HL-60/S4 treated with retinoic acid at 250 ng/mL for 4 days and 3 days (cell line): Measurements from ENCODE around the gene TEDC2.
"Not testable (repeated sequence)": the region's sequence is repeated elsewhere in the genome, so short reads cannot be mapped to it uniquely, and the experiment has no call there.

Experiments used
- in situ Hi-C: fragments of 300-500 bp; cut with MboI; formaldehyde crosslinking; loops from 2 replicates; pipeline ENCODE4 v1.7.0; 2022; ENCODE audit warnings: low sequenced_read_pairs

TEDC2 gene

GRCh38 chr16:2459647-2460390 lies at the start of gene TEDC2:
Gene TEDC2 (plus strand): TSS chr16:2460109. CDS start chr16:2460145, 36 bp downstream.
- in situ Hi-C loops, result no loop called here

- in situ Hi-C loops, result no loop called here
Observed at GRCh38 chr16:2415085-2415484, 44.8 kb upstream of the TEDC2 start.

- in situ Hi-C loops, result loop anchor here (10.0 kb wide), 1 partner anchor 65 kb away; no protein-coding TSS in a partner anchor
Observed at GRCh38 chr16:2420035-2420434, 39.9 kb upstream of the TEDC2 start.

- in situ Hi-C loops, result loop anchor here (10.0 kb wide), 1 partner anchor 63 kb away; no protein-coding TSS in a partner anchor
Observed at GRCh38 chr16:2422123-2422867, 37.6 kb upstream of the TEDC2 start.

- in situ Hi-C loops, result loop anchor here (10.0 kb wide), 1 partner anchor 60 kb away; no protein-coding TSS in a partner anchor
Observed at GRCh38 chr16:2424061-2425007, 35.6 kb upstream of the TEDC2 start.

GRCh38 chr16:2425008-2425518 lies 34.8 kb upstream of the TEDC2 start:
- in situ Hi-C loops, result loop anchor here (10.0 kb wide), 1 partner anchor 60 kb away; no protein-coding TSS in a partner anchor

- in situ Hi-C loops, result loop anchor here (10.0 kb wide), 1 partner anchor 59 kb away; no protein-coding TSS in a partner anchor
Observed at GRCh38 chr16:2425825-2426430, 34.0 kb upstream of the TEDC2 start.

GRCh38 chr16:2426941-2427361 lies 33.0 kb upstream of the TEDC2 start:
- in situ Hi-C loops, result loop anchor here (10.0 kb wide), 1 partner anchor 58 kb away; no protein-coding TSS in a partner anchor

GRCh38 chr16:2427526-2427925 lies 32.4 kb upstream of the TEDC2 start:
- in situ Hi-C loops, result loop anchor here (10.0 kb wide), 1 partner anchor 57 kb away; no protein-coding TSS in a partner anchor

GRCh38 chr16:2428051-2428783 lies 31.7 kb upstream of the TEDC2 start:
- in situ Hi-C loops, result loop anchor here (10.0 kb wide), 1 partner anchor 57 kb away; no protein-coding TSS in a partner anchor

- in situ Hi-C loops, result loop anchor here (10.0 kb wide), 1 partner anchor 56 kb away; no protein-coding TSS in a partner anchor
Observed at GRCh38 chr16:2428784-2429033, 31.2 kb upstream of the TEDC2 start.

GRCh38 chr16:2429034-2429770 lies 30.7 kb upstream of the TEDC2 start, which contains the start of gene CCNF:
Gene CCNF (plus strand): TSS chr16:2429447. CDS start chr16:2429482, 35 bp downstream.
- in situ Hi-C loops, result loop anchor here (10.0 kb wide), 1 partner anchor 56 kb away; no protein-coding TSS in a partner anchor

- in situ Hi-C loops, result loop anchor here (10.0 kb wide), 1 partner anchor 55 kb away; no protein-coding TSS in a partner anchor
Observed at GRCh38 chr16:2429771-2430663, 29.9 kb upstream of the TEDC2 start.

GRCh38 chr16:2432286-2432685 lies 27.6 kb upstream of the TEDC2 start:
- in situ Hi-C loops, result no loop called here

GRCh38 chr16:2432801-2433505 lies 27.0 kb upstream of the TEDC2 start:
- in situ Hi-C loops, result no loop called here

GRCh38 chr16:2435236-2435635 lies 24.7 kb upstream of the TEDC2 start:
- in situ Hi-C loops, result not testable (repeated sequence)

GRCh38 chr16:2436110-2436509 lies 23.8 kb upstream of the TEDC2 start:
- in situ Hi-C loops, result no loop called here
